Stimulated activated naive CD8-positive, alpha-beta T cell treated with anti-CD3 and anti-CD28 coated beads, Interleukin-15, amount 100 ng/mL, for 72 hours (primary cell): Measurements from ENCODE around the gene CDC25B.
"Not testable (repeated sequence)": the region's sequence is repeated elsewhere in the genome, so short reads cannot be mapped to it uniquely, and the experiment has no call there.

Source experiments
- ATAC-seq: fragments of 150-1000 bp; cut with Tn5 transposase; 2 replicates; pipeline ENCODE4 v1.10.0; 2021; ENCODE audit warnings: mild to moderate bottlenecking, moderate library complexity
- DNase-seq, 2 donors: peaks; one replicate each; pipeline ENCODE4 v3.0.0; 2021 to 2022
- H3K27ac Mint-ChIP-seq, 2 donors: one replicate each; pipeline ENCODE4 v1.8.0; 2022; ENCODE audit warnings: mild to moderate bottlenecking in 2 of 2, mixed read lengths in 2 of 2, moderate library complexity in 2 of 2
- H3K27me3 Mint-ChIP-seq: one replicate; pipeline ENCODE4 v1.8.0; 2022; ENCODE audit warnings: mixed read lengths
- H3K4me1 Mint-ChIP-seq: one replicate; pipeline ENCODE4 v1.8.0; 2022; ENCODE audit warnings: mild to moderate bottlenecking, mixed read lengths
- H3K4me3 Mint-ChIP-seq, 2 donors: one replicate each; pipeline ENCODE4 v1.8.0; 2022; ENCODE audit warnings: mild to moderate bottlenecking in 2 of 2, mixed read lengths in 2 of 2, moderate library complexity in 1 of 2
- H3K9me3 Mint-ChIP-seq, 2 donors: one replicate each; pipeline ENCODE4 v1.8.0; 2022; ENCODE audit warnings: mixed read lengths in 2 of 2

CDC25B gene

DNA sequence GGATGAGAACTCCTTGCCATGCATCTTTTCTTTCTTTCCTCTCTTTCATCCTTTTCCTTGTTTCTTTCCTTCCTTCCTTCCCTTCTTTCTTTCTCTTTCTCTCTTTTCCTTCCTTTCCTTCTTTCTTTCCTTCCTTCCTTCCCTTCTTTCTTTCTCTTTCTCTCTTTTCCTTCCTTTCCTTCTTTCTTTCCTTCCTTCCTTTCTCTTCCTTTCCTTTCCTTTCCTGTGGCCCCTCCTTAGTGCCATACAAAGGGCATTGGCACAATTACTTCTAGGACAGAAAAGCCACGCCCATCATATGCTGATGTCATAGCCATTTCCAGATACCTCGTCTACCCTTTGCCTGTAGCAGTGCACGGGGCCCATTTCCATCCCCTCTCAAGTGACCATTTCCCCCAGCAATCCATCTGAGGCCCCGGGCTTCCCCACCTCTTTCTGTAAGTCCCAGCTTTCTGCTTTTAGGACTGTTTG lies 7.4 kb upstream of the CDC25B start:
- H3K4me3 Mint-ChIP-seq = no peak overlapping the region
- H3K27ac Mint-ChIP-seq = no peak overlapping the region

DNA sequence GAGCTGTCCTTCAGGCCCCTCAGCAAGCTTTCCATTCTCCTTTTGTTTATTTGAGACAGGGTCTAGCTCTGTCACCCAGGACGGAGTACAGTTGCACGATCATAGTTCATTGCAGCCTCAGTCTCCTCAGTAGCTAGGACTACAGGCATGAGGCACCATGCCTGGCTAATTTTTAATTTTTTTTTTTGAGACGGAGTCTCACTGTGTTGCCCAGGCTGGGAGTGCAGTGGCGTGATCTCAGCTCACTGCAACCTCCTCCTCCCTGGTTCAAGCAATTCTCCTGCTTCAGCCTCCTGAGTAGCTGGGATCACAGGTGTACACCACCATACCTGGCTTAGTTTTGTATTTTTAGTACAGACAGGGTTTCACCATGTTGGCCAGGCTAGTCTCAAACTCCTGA lies 6.9 kb upstream of the CDC25B start:
- not testable (repeated sequence) for H3K4me3 Mint-ChIP-seq, H3K9me3 Mint-ChIP-seq, ATAC-seq, DNase-seq, H3K27ac Mint-ChIP-seq, H3K27me3 Mint-ChIP-seq
- H3K4me1 Mint-ChIP-seq = peaks cover 32% of the 10 kb centered on the region

More for the DNA sequence above, 7.4 kb upstream of the CDC25B start:
- Mint-ChIP-seq H3K9me3 (no peaks in the 10 kb centered on the region), H3K27me3 (no peaks in the 10 kb centered on the region), H3K4me1 (peaks cover 37% of the 10 kb centered on the region)
- ATAC-seq (no peak), DNase-seq (no peak)

DNA sequence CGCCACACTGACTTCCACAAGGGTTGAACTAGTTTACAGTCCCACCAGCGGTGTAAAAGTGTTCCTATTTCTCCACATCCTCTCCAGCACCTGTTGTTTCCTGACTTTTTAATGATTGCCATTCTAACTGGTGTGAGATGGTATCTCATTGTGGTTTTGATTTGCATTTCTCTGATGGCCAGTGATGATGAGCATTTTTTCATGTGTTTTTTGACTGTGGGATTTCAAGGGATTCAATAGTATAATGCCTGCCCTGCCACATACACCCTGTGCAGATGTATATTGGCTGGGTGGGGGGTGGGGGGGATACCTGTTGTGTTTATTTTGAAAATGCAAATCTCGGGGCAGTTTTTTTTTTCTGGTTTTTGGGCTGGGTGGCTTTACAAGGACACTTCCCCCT lies 1.9 kb upstream of the CDC25B start:
- H3K27me3 Mint-ChIP-seq, DNase-seq, ATAC-seq, H3K27ac Mint-ChIP-seq, H3K9me3 Mint-ChIP-seq: not testable (repeated sequence)
- Mint-ChIP-seq H3K4me3 (peak overlapping the region in 1 of 2 donors; percentile 19), H3K4me1 (peaks cover 38% of the 10 kb centered on the region)

DNA sequence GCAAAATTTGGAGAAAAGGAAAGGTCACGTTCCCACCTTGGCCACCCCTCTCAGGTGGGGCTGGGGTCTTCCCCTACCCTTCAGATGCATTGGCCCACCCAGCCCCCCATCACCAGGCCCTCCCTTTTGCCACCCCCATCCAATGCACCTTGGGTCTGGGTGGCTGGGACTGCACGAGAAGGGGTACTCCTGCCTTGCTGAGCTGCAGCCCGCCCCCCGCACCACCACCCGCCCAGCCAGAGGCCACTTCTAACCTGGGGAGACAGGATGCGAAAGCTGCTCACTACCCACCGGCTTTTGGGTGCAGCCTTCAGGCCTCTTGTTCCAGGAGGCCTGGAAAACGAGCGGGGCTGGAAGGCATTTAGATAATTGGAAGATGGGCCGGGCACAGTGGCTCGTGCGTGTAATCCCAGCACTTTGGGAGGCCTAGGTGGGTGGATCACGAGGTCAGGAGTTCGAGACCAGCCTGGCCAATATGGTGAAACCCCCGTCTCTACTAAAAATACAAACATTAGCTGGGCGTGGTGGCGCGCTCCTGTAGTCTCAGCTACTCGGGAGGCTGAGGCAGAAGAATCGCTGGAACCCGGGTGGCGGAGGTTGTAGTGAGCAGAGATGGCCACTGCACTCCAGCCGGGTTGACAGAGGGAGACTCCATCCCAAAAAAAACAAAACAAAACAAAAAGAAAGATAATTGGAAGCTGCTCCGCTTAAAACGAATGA lies 1.2 kb upstream of the CDC25B start:
- H3K27ac Mint-ChIP-seq = peak overlapping the region in 1 of 2 donors; percentile 98
- no peaks in the 10 kb centered on the region for H3K27me3 Mint-ChIP-seq
- H3K4me3 Mint-ChIP-seq = peak overlapping the region; percentile 86 to 93
- ATAC-seq = no peak
- no peak for DNase-seq
- no peaks in the 10 kb centered on the region for H3K9me3 Mint-ChIP-seq
- peaks cover 43% of the 10 kb centered on the region for H3K4me1 Mint-ChIP-seq

DNA sequence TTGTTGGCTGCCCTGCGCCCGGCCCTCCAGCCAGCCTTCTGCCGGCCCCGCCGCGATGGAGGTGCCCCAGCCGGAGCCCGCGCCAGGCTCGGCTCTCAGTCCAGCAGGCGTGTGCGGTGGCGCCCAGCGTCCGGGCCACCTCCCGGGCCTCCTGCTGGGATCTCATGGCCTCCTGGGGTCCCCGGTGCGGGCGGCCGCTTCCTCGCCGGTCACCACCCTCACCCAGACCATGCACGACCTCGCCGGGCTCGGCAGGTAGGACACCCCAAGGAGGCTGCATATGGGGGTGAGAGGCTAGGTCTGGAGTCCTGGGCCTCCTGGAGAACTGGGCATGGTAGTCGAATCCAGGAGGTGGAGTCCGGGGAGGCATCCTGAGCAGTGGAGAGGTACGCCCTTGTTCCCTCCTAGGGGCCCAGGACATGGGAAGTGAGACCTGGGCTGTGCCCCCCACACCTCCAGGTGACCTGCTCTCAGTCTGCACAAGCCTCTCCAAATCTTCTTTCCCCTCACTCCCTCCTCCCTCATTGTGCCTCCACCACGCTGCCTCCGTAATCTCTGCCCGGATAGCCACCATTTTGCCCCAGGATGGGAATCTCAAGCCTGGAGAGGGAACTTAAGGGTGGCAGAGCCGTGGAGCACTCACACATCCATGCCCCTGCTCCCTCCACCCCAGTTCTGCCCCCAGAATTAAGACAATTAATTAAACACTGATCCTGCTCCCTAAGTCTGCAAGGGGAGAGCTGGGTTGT lies 541 bp downstream of the CDC25B start:
- H3K27ac Mint-ChIP-seq = peak overlapping the region; percentile 57 to 89

DNA sequence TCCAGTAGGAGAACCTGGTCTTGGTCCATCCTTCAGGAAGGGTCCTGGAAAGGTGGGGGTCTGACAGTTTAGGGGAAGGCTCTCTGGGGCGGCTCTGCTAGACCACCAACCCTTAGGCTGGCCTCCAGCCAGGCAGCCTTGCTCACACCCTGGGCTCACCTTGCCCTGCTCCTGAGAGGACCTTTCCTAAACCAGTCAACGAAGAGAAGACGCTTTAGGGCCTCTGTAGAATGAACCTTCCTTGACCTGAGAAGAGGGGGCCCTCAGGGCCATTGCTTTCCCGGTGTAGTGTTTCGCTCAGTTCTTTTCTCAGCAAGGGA lies 1.1 kb downstream of the CDC25B start:
- Mint-ChIP-seq H3K4me1 (peaks cover 61% of the 10 kb centered on the region), H3K27me3 (no peaks in the 10 kb centered on the region), H3K27ac (peak overlapping the region; percentile 89 to 90), H3K9me3 (no peaks in the 10 kb centered on the region), H3K4me3 (peak overlapping the region; percentile 86 to 93)
- ATAC-seq (no peak), DNase-seq (no peak)

More for the DNA sequence above, 541 bp downstream of the CDC25B start:
- peak; percentile 1 for ATAC-seq
- Mint-ChIP-seq H3K27me3 (no peaks in the 10 kb centered on the region), H3K4me3 (peak overlapping the region; percentile 86 to 93), H3K4me1 (peaks cover 60% of the 10 kb centered on the region), H3K9me3 (no peaks in the 10 kb centered on the region)
- peak in 1 of 2 donors; percentile 28 for DNase-seq

DNA sequence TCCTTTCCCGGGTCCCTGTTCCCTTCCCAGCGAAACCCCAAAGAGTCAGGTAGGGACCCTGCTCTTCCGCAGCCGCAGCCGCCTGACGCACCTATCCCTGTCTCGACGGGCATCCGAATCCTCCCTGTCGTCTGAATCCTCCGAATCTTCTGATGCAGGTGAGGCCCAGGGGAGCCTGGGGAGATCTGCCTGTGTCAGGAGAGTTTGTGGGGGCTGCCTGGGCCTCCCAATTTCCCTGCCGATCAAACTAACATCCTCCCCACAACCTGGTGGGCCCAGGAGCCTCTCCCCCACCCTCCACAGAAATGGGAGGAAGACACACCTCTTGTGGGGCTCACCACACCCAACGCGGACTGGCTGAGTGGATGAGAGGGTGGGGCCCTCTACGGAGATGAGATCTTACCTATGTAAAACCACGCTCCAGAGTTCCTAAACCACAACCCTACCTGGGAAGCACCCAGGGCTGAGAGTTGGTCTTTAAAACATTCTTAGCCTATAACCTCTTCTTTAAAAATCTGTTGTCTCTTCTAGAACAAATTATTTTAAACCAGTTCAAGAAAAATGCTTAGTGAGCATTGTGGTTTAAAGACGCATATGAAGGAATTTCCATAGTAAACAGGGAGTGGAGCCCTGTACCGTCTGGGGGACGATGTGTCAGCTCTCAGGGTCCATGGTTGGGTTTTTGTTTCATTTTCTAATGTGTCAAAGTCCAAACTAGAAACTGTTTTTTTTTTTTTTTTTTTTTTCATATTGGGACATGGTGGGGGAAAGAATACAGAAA lies 1.7 kb downstream of the CDC25B start:
- peak in 1 of 2 donors; percentile 66 for DNase-seq
- H3K4me1 Mint-ChIP-seq = peaks cover 67% of the 10 kb centered on the region
- no peaks in the 10 kb centered on the region for H3K9me3 Mint-ChIP-seq
- H3K27me3 Mint-ChIP-seq = no peaks in the 10 kb centered on the region
- H3K4me3 Mint-ChIP-seq = peak overlapping the region; percentile 86 to 93
- peak; percentile 55 for ATAC-seq
- peak overlapping the region; percentile 89 to 90 for H3K27ac Mint-ChIP-seq

DNA sequence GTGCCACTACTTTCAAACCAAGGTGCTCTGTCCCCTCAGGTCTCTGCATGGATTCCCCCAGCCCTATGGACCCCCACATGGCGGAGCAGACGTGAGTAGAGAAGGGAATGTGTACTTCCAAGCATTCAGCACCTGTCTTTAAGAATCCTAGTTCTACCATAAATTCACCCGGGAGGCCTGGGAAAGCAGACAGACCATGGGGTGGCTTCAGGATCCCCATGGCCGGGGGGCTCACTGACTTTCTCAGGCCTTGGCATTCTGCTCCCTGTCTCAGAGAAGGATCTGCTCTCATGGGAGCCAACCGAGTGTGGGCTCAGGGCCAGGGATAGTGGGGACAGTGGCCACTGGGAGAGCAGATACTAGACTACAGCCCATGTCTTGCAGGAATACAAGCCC lies 2.3 kb downstream of the CDC25B start:
- no peaks in the 10 kb centered on the region for H3K9me3 Mint-ChIP-seq
- no peaks in the 10 kb centered on the region for H3K27me3 Mint-ChIP-seq
- no peak for DNase-seq
- H3K4me1 Mint-ChIP-seq = peaks cover 70% of the 10 kb centered on the region
- ATAC-seq = no peak
- peak overlapping the region; percentile 86 to 93 for H3K4me3 Mint-ChIP-seq
- peak overlapping the region in 1 of 2 donors; percentile 80 for H3K27ac Mint-ChIP-seq

DNA sequence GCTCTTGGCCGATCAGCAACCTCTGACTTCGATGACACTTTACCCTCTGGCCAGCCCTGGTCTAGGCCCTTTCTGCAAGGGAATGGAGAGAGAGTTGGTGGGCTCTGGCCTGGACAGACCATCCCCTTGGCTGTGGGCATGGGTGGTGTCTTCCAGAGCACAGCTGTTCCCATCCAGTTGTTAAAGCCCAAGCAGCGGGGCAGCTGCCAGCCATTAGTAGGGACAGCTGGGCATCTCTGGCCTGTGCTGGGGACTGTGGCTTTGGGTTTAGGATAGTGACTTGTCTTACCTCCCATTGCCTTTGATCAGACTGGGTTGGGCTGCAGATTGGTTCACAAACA lies 2.8 kb downstream of the CDC25B start:
- ATAC-seq = no peak

DNA sequence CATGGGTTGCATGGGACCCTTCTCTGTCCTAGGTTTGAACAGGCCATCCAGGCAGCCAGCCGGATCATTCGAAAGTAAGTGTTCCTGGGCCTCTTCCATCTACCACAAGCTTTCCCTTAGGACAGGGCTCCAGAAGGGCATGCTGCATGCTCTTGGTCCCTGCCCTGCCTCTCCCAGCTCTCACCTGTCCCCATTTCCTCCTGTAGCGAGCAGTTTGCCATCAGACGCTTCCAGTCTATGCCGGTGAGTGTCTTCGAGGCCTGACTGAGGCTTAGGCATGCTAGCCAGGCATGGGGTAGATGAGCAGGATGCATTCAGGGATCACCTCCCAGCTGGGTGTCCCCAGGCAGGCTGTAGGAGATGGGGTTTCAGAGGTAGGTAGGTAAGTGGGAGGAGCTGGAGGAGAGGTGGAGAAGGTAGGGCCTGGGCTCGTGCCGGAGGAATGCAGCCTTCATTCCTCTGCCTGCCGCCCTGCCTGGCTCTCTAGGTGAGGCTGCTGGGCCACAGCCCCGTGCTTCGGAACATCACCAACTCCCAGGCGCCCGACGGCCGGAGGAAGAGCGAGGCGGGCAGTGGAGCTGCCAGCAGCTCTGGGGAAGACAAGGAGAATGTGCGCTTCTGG lies 4.3 kb downstream of the CDC25B start:
- ATAC-seq (no peak), DNase-seq (no peak)
- Mint-ChIP-seq H3K4me3 (no peak overlapping the region), H3K27me3 (no peaks in the 10 kb centered on the region), H3K27ac (no peak overlapping the region), H3K9me3 (no peaks in the 10 kb centered on the region), H3K4me1 (peaks cover 82% of the 10 kb centered on the region)

More for the DNA sequence above, 2.8 kb downstream of the CDC25B start:
- DNase-seq = no peak
- Mint-ChIP-seq H3K27ac (peak overlapping the region in 1 of 2 donors; percentile 85), H3K4me1 (peaks cover 73% of the 10 kb centered on the region), H3K27me3 (no peaks in the 10 kb centered on the region), H3K4me3 (peak overlapping the region; percentile 86 to 93), H3K9me3 (no peaks in the 10 kb centered on the region)

DNA sequence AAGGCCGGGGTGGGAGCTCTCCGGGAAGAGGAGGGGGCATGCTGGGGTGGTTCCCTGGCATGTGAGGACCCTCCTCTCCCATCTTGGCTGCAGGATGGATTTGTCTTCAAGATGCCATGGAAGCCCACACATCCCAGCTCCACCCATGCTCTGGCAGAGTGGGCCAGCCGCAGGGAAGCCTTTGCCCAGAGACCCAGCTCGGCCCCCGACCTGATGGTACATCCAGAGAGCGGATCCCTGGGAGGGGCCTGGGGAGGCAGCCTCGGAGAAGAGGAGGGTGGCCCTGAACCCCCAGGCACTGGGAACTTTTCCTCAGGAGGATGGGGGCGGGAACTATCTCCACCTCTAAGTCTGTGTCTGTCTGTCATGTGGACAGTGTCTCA lies 4.8 kb downstream of the CDC25B start:
- Mint-ChIP-seq H3K27ac (no peak overlapping the region), H3K4me1 (peaks cover 81% of the 10 kb centered on the region), H3K9me3 (no peaks in the 10 kb centered on the region), H3K27me3 (no peaks in the 10 kb centered on the region), H3K4me3 (no peak overlapping the region)
- ATAC-seq (no peak), DNase-seq (no peak)

DNA sequence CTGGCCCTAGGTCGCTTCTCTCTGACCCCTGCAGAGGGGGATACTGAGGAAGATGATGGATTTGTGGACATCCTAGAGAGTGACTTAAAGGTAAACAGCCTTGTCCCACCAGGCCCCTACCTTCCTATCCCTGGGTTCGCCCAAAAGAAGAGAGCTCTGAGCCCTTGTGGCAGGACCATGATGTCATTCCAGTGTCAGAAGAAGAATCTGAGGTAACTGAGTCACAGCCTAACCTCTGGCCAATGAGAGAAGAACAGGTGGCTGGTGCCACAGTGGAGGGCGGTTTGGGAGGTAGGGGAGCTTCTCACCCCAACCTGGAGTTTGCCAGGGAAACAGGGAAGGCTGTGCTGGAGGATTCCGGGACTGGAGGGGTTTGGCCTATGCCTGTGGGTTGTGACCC lies 5.2 kb downstream of the CDC25B start:
- no peaks in the 10 kb centered on the region for H3K27me3 Mint-ChIP-seq
- DNase-seq = no peak
- H3K4me3 Mint-ChIP-seq = no peak overlapping the region
- H3K27ac Mint-ChIP-seq = no peak overlapping the region
- ATAC-seq = no peak
- H3K4me1 Mint-ChIP-seq = peaks cover 81% of the 10 kb centered on the region
- H3K9me3 Mint-ChIP-seq = no peaks in the 10 kb centered on the region

DNA sequence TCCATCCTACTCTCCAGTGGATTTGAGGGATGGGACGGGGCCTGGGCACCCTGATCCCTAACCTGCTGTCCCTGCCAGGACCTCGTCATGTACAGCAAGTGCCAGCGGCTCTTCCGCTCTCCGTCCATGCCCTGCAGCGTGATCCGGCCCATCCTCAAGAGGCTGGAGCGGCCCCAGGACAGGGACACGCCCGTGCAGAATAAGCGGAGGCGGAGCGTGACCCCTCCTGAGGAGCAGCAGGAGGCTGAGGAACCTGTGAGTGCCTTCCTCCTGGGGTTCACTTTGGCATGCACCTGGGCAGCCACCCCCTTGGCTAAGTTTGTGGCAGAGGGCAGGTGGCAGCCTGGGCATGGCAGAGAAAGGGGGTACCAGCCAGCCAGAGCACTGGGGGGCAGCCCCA lies 5.7 kb downstream of the CDC25B start:
- Mint-ChIP-seq H3K9me3 (no peaks in the 10 kb centered on the region), H3K27me3 (no peaks in the 10 kb centered on the region), H3K4me3 (no peak overlapping the region), H3K27ac (no peak overlapping the region), H3K4me1 (peaks cover 79% of the 10 kb centered on the region)
- DNase-seq (no peak), ATAC-seq (no peak)

DNA sequence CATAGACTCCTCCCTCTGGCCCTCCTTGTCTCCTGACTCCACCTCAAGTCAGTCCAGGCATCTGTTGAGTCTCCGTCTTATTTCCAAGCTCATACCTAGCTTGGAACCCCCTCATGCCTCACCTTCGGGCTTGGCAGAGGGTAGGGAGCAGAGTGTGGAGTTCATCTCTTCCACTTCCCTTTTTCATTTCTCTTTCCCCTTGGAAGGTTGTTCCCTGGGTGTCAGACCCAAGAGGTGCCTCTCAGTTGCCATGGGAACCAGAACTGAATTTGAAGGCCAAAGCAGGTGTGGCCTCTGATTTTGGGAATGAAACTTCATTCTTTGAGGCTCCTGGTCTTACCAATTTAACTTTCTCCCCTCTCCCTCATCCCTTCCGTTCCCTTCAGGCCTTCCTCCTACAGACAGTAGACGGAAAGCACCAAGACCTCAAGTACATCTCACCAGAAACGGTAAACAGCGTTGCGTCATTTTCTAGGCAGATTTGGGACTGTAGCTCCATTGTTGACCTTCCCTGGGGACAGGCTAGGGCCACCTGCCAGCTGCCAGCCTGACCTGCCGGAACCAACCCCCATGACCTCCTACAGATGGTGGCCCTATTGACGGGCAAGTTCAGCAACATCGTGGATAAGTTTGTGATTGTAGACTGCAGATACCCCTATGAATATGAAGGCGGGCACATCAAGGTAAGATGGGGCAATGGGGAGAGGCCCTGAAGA lies 6.6 kb downstream of the CDC25B start:
- Mint-ChIP-seq H3K9me3 (no peaks in the 10 kb centered on the region), H3K4me1 (peaks cover 79% of the 10 kb centered on the region), H3K4me3 (no peak overlapping the region), H3K27me3 (no peaks in the 10 kb centered on the region), H3K27ac (peak overlapping the region; percentile 63 to 81)
- ATAC-seq (no peak), DNase-seq (no peak)

DNA sequence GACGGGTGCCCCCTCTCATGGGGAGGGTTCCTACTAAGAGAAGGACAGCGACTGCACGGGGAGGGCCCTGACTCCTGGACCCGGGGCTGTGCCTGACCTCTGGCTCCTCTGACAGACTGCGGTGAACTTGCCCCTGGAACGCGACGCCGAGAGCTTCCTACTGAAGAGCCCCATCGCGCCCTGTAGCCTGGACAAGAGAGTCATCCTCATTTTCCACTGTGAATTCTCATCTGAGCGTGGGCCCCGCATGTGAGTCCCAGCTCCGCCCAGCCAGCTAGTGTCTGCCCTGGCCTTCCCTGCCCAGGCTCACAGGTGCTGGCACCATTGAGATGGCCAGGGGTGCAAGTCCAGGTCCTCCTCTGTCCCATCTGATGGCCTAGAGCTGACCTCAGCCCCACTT lies 7.2 kb downstream of the CDC25B start:
- H3K27ac Mint-ChIP-seq = no peak overlapping the region
- ATAC-seq = no peak
- H3K9me3 Mint-ChIP-seq = no peaks in the 10 kb centered on the region
- peaks cover 79% of the 10 kb centered on the region for H3K4me1 Mint-ChIP-seq
- no peak for DNase-seq
- H3K4me3 Mint-ChIP-seq = no peak overlapping the region
- no peaks in the 10 kb centered on the region for H3K27me3 Mint-ChIP-seq
